HG03103 (cell line): ENCODE results near the gene SAE1.

Experiments
- ATAC-seq: cut with Tn5 transposase; IDR thresholded peaks from one replicate; pipeline ENCODE4 v1.9.1; 2021; ENCODE audit warnings: low read depth; ENCODE audit not compliant: unreplicated experiment

The SAE1 gene

GRCh38 chr19:47200530-47200929 lies 69.9 kb downstream of the SAE1 start:
- no peak for ATAC-seq

DNA sequence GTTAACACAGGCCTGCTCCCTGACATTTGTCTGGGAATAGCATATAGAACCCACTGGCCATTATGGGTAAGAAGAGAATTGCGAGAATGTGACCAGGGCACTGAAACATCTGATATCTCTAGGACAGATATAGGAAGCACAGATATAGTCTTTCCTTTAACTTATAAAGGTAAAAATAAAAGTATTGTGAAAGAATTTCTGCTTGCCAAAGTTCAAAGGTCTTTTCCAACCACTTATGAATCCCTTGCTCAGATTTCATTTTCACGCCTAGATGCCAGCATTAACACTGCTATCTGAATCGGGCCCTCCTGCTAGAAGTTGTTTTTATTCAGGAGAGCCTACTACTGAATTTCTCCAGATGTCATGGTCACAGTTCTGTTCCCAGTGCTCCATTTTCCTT lies 72.6 kb downstream of the SAE1 start:
- ATAC-seq = no peak

DNA sequence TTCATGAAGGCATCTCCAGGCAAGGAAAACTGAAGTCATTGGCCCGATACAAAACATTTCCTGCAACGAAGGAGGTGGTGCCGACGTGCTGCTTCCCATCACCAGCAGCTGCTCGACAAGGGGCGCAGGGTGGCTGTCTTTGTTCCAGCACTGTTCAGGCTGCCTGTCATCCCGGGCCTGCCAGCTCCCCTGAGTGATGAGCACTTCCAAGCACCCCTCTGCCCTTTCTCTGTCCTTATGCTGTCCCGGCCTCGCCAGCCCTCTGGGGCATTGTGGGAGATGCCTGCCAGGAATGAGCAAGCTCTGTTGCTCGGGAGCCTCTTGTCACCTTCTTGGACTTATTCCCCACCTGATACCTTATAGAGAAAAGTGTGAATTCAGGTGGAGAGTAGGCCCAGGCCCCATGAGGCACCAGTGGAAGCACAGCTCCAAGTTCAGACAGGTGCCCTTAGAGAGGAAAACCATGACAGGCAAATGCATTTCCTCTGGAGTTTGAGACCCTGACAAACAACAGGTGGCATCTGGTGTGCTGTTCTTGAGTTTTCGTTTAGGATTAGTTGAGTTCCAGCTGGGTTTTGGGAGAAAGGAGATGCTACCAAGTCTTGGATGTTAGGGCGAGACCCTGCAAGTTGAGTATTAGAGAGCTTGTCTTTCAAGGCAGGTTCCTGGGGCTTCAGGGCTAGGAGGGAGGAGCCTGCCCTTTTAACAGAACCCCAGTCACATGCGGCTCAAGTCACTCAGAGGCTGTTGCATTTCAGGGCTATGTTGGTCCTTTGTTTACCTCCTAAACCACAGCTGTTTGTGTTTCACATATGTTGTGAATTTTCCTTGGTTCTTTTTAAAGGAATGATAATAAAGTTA lies 78.9 kb downstream of the SAE1 start:
- no peak for ATAC-seq

- no peak for ATAC-seq
These were observed 79.5 kb downstream of the SAE1 start for GRCh38 chr19:47210180-47210490.

DNA sequence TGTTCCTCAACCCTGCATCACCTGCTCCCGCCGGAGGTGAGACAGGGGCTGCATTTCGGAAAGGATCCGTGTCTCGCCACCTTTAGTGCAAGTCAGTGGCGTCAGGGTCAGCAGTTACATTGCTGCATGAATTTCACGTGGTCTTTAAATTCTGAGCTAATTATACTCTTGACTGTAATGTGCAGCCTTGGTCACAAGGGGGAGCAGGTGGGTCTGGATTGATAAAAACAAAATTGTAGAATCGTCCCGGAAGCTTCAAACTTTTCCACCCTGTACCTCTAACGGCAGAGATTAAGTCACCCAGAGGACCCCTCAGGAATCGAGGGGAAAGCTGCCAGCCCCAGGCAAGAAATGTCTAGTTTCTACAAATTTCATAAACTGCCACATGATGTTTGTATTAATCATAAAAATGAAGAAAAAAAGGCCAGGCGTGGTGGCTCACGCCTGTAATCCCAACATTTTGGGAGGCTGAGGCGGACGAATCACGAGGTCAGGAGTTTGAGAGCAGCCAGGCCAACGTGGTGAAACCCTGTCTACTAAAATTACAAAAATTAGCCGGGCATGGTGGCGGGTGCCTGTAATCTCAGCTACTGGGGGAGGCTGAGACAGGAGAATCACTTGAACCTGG lies 80.2 kb downstream of the SAE1 start:
- no peak for ATAC-seq

GRCh38 chr19:47215581-47215980 lies 84.9 kb downstream of the SAE1 start:
- ATAC-seq = no peak

GRCh38 chr19:47221080-47221841 lies 90.6 kb downstream of the SAE1 start:
- ATAC-seq = no peak

DNA sequence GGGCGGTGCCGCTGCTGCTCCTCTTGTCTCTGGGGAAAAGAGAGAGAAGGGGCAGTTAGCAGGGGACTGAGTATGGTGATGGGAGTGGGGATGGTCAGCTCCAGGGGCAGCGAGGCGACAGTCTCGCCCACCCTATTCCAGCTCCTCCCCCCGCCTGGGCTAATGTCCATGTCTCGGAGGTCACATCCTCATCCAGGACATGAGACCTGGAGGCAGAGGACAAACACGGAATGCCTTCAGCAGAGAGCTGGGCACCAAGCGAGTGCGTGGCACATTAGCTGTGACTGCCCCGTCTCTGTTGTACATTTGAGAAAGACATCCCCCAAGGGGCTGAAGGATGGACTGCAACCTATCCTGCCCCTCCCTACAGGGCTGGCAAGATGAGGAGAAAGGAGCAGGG lies 91.3 kb downstream of the SAE1 start:
- no peak for ATAC-seq

DNA sequence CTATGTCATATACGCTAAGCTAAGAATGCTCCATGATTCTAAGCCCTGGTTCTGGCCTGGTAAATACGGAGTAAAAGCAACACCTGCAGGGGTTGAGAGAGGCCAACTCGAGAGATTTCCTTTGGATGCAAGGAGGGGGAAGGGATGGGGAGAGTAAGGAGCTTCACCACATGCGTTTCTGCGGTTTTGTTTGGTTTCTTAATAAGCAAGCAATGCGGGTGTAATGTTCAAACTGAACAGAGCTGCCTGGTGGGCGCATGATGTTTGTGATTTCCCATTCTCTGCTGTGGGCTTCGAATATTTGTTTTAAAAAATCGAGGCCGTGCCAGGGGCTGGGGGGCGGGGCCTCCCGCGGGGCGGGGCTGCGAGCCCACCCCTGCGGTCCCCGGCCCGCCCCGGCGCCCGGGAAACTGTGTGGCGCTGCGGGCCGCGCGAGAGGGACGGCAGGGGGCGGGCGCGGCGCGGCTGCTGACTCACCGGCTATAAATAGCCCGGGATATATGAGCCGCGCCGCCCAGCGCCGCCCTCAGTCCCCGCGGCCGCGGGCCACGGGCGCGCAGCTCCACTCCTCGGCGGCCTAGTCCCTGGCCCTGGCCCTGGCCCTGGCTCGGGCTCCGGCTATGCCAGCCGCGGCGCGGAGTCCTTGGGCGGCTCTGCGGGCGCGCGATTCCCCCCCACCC lies 95.3 kb downstream of the SAE1 start:
- ATAC-seq = peak; percentile 35

GRCh38 chr19:47226426-47227351 lies 96.1 kb downstream of the SAE1 start:
- peak; percentile 16 for ATAC-seq

DNA sequence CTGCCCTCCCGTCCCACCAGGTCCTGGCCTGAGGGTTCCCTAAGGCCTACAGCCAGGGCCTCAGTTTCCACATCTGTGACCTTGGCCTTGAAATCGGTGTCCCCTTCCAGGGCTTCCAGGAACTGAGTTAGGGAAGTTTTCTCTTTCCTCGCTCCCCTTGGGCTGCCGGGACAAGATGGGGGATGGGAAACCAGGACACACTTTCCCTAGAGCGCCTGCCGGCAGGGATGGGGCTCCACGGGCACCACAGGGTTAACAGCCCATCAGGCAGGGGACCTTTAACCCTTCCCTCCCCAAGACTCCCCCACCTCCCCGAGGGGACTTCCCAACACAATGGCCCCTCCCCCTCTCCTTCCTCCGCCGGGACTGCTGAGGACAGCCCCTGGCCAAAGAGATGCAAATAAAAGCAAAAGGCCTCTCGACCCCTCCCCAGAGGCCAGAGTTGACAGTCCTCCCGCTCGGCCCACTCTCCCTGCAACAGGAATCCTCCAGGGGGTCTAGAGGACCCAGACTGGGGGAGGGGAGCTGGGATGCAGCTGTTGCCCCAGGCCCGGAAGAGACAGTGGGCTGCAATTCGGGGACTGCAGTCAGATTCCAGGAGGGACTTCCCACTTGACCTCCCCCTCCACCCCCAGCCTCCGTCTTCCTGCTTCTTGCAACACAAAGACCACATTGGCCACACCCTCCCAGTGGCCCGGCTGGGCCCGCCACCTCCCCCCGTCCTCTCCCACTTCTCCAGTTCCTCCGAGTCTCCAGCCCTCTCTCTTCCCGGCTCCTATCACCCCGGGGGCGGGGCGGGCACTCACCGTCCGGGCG lies 96.9 kb downstream of the SAE1 start:
- no peak for ATAC-seq

DNA sequence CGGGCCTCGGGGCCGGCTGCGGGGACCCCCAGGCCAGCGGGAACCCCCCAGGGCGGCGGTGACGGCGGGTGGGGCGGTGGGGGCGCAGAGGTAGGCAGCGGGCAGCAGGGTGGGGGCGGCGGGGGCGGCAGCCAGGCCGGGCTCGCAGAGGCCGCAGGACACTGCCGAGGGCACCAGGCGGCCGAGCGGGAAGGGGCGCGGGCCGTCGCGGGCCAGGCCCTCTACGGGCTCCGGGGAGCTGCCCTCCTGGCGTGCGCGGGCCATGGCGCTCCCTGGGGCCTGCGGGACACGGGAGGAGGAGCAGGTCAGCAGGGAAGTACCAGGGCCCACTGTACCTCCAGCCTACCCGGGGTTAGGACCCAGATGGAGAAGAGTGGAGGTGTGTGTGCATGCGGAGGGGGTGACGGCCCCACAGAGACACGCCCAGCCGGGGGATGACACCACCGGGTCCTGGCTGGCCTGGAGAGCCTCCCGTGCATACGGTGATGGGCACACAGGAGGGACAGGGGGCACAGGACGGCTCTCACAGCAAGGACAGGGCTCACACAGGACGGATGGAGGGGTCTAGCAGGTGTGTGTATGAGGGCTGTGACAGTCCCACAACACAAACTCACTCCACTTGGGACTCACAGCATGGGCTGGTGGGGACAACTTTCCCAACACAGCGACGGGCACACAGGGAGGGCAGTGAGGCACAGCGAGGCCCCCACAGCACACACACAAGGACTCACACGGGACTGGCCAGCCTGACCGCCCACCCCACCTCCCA lies 97.7 kb downstream of the SAE1 start:
- no peak for ATAC-seq

- ATAC-seq = no peak
These were observed 98.5 kb downstream of the SAE1 start for GRCh38 chr19:47228937-47229675.

DNA sequence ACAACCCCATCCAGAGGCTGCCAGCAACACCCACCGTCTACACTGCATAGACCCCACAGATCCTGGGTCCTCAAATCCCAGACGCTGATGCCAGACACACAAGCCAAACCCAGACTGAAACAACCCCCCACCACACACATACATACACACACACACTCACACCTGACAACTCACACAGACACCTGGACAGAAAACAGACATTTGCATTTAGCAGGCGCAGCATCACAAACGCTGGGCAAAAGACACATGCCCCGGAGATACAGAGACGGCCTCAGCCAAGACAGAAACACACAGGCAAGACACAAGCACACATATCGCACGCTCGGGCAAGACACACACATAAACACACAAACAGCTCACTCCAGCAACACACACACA lies 99.0 kb downstream of the SAE1 start:
- ATAC-seq = no peak

DNA sequence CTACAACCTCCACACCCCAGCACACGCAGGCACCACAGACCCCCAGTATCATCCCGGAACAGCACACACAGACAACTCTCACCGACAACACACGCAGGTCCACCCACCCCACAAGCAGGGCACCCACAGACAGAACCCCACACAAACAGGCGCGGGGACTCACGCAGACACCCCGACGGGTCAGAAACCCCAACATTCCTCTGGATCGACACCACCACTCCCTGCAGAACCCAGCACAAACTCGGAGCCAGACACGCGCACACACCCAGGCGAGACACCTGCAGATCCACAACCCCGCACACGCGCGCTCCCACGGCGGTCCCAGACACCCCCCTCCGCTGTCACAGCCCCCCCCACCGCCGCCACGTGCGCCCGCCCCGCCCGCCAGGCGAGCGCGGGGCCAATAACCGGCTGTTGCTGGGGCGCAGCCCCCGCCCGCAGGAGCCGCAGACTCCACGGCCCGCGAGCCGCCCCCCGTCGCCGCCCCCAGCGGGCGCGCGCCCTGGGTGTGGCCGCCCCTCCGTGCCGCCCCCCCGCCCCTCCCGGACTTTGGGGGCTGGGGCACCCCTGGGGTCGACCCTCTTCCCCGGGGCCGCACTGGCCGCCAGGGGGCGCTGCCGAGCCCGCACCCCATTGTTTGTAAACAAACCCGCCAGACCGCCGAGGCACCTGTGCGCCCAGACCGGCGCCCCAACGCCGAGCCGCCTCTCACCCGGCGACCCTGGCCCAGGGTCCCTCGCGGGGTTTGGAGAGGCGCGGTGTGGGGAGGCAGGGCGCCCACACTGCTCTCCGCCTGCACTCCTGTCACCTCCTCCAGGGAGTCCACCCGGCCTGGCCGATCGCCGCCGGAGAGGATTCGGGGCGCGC lies 99.7 kb downstream of the SAE1 start:
- no peak for ATAC-seq

GRCh38 chr19:47230921-47231214 lies 100.2 kb downstream of the SAE1 start, which contains the start of gene BBC3:
Gene BBC3, minus strand, starts transcription at chr19:47231199. Its CDS starts 2,768 bp downstream, at chr19:47228431.
- no peak for ATAC-seq
